Measurements from ENCODE around the gene RIOK1. TPM values are rescaled to one million over a fixed set of nuclear protein-coding genes. Genes with fewer than 3 reads are reported as not detected.

RIOK1 gene
- total RNA-seq, 1 donor from 2014 or later: 28.5 TPM

GRCh38 chr6:7434672-7435071 lies 45.1 kb downstream of the RIOK1 start:
- Mint-ChIP-seq H3K27me3 (no peaks in the 10 kb centered on the region), H3K4me1 (ENCODE audit: low read depth) (peaks cover 10% of the 10 kb centered on the region), H3K4me3 (ENCODE audit: low read depth) (no peak overlapping the region), H3K9me3 (ENCODE audit: low read depth) (no peaks in the 10 kb centered on the region), H3K36me3 (ENCODE audit: insufficient read depth) (no peaks in the 10 kb centered on the region), H3K27ac (no peak overlapping the region)
- TF ChIP-seq, protein P1, sequence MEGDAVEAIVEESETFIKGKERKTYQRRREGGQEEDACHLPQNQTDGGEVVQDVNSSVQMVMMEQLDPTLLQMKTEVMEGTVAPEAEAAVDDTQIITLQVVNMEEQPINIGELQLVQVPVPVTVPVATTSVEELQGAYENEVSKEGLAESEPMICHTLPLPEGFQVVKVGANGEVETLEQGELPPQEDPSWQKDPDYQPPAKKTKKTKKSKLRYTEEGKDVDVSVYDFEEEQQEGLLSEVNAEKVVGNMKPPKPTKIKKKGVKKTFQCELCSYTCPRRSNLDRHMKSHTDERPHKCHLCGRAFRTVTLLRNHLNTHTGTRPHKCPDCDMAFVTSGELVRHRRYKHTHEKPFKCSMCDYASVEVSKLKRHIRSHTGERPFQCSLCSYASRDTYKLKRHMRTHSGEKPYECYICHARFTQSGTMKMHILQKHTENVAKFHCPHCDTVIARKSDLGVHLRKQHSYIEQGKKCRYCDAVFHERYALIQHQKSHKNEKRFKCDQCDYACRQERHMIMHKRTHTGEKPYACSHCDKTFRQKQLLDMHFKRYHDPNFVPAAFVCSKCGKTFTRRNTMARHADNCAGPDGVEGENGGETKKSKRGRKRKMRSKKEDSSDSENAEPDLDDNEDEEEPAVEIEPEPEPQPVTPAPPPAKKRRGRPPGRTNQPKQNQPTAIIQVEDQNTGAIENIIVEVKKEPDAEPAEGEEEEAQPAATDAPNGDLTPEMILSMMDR (IDR thresholded peaks at IDR 0.05; ENCODE audit: unreplicated experiment): no peak
- no peak for DNase-seq (ENCODE audit: low spot score, unreplicated experiment)

DNA sequence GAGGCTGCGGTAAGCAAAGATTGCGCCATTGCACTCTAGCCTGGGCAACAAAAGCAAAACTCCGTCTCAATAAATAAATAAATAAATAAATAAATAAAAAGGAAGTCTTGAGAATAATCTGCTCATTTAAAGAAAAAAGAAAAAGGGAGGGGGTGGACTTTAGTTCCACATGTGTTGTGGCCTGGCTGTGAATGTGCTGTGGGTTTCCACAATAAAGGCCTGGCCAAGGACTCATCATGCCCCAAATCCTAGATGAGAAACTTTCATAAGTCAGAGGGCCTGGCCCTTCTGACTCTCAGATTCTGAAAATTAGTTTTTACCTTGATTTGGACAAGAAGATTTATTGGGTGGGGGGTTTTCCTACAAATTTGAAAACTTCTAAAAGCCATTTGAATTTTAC lies 48.4 kb downstream of the RIOK1 start:
- TF ChIP-seq, protein P1 (IDR thresholded peaks at IDR 0.05; ENCODE audit: unreplicated experiment): no peak
- Mint-ChIP-seq H3K27ac (no peak overlapping the region), H3K36me3 (ENCODE audit: insufficient read depth) (no peaks in the 10 kb centered on the region), H3K9me3 (ENCODE audit: low read depth) (no peaks in the 10 kb centered on the region), H3K27me3 (no peaks in the 10 kb centered on the region), H3K4me1 (ENCODE audit: low read depth) (peaks cover 2% of the 10 kb centered on the region), H3K4me3 (ENCODE audit: low read depth) (no peak overlapping the region)
- no peak for DNase-seq (ENCODE audit: low spot score, unreplicated experiment)

DNA sequence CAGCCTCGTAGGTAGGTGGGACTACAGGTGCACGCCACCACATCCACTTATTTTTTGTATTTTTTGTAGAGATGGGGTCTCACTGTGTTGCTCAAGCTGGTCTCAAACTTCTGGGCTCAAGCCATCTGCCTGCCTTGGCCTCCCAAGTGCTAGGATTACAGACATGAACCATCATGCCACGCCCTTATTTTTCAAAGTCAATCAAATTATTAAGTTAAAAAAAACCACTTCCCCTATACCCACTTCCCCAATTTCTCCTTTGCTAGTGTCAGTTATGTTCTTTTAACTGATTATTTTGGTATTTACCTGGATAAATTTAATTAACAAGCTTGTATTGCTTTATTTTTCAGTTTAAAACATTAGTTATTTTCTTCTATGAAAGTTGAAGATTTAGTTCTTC lies 49.6 kb downstream of the RIOK1 start:
- no peak for DNase-seq (ENCODE audit: low spot score, unreplicated experiment)
- H3K36me3 Mint-ChIP-seq (ENCODE audit: insufficient read depth): no peaks in the 10 kb centered on the region
- no peak overlapping the region for H3K4me3 Mint-ChIP-seq (ENCODE audit: low read depth)
- H3K9me3 Mint-ChIP-seq (ENCODE audit: low read depth): no peaks in the 10 kb centered on the region
- peaks cover 2% of the 10 kb centered on the region for H3K4me1 Mint-ChIP-seq (ENCODE audit: low read depth)
- H3K27ac Mint-ChIP-seq: no peak overlapping the region
- H3K27me3 Mint-ChIP-seq: no peaks in the 10 kb centered on the region
- TF ChIP-seq, protein P1 (IDR thresholded peaks at IDR 0.05; ENCODE audit: unreplicated experiment): no peak

- Mint-ChIP-seq H3K36me3 (ENCODE audit: insufficient read depth) (no peaks in the 10 kb centered on the region), H3K4me1 (ENCODE audit: low read depth) (peaks cover 5% of the 10 kb centered on the region), H3K27ac (no peak overlapping the region), H3K9me3 (ENCODE audit: low read depth) (no peaks in the 10 kb centered on the region), H3K4me3 (ENCODE audit: low read depth) (no peak overlapping the region), H3K27me3 (peaks cover under 1% of the 10 kb centered on the region)
- TF ChIP-seq, protein P1 (IDR thresholded peaks at IDR 0.05; ENCODE audit: unreplicated experiment): no peak
- no peak for DNase-seq (ENCODE audit: low spot score, unreplicated experiment)
Observed at GRCh38 chr6:7440476-7440875, 50.9 kb downstream of the RIOK1 start.

DNA sequence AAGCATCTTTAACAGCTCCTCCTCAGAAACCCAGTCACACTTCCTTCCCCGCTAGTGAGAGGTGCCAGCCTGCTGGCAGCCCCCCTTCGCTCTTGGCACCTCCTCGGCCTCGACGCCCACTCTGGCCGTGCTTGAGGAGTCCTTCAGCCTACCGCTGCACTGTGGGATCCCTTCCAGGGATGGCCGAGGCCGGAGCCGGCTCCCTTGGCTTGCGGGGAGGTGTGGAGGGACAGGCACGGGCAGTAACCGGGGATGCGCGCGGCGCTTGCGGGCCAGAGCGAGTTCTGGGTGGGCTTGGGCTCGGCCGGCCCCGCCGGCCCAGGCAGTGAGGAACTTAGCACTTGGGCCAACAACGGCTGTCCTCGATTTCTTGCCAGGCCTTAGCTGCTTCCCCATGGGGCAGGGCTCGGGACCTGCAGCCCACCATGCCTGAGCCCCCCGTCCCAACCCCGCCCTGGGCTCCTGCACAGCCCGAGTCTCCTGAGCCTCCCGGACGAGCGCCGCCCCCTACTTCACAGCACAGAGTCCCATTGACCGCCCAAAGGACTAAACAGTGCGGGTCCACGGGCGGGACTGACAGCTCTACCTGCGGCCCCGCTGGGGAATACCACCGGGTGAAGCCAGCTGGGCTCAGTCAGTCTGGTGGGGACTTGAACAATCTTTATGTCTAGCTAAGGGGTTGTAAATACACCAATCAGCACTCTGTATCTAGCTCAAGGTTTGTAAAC lies 51.6 kb downstream of the RIOK1 start:
- TF ChIP-seq, protein P1 (IDR thresholded peaks at IDR 0.05; ENCODE audit: unreplicated experiment): no peak
- peaks cover 4% of the 10 kb centered on the region for H3K27me3 Mint-ChIP-seq
- no peak overlapping the region for H3K4me3 Mint-ChIP-seq (ENCODE audit: low read depth)
- no peaks in the 10 kb centered on the region for H3K36me3 Mint-ChIP-seq (ENCODE audit: insufficient read depth)
- DNase-seq (ENCODE audit: low spot score, unreplicated experiment): no peak
- H3K9me3 Mint-ChIP-seq (ENCODE audit: low read depth): no peaks in the 10 kb centered on the region
- peaks cover 7% of the 10 kb centered on the region for H3K4me1 Mint-ChIP-seq (ENCODE audit: low read depth)
- H3K27ac Mint-ChIP-seq: no peak overlapping the region
